Nephron progenitor cell (in vitro differentiated cells): ENCODE measurements around the gene WDR70.
"Not testable (repeated sequence)": the region's sequence is repeated elsewhere in the genome, so short reads cannot be mapped to it uniquely, and the experiment has no call there.

Experiments
- DNase-seq: peaks from one replicate; pipeline ENCODE4 v3.0.0; 2021
- H3K27ac Mint-ChIP-seq: 2 replicates; pipeline ENCODE4 v1.8.0; 2021; ENCODE audit warnings: mild to moderate bottlenecking, moderate library complexity, mixed read lengths
- H3K27me3 Mint-ChIP-seq: 2 replicates; pipeline ENCODE4 v1.8.0; 2021; ENCODE audit warnings: mild to moderate bottlenecking, low read depth, mixed read lengths; ENCODE audit not compliant: poor library complexity
- H3K36me3 Mint-ChIP-seq: 2 replicates; pipeline ENCODE4 v1.8.0; 2021; ENCODE audit warnings: low read depth, mixed read lengths
- H3K4me1 Mint-ChIP-seq: 2 replicates; pipeline ENCODE4 v1.8.0; 2021; ENCODE audit warnings: mixed read lengths
- H3K4me3 Mint-ChIP-seq: 2 replicates; pipeline ENCODE4 v1.8.0; 2021; ENCODE audit warnings: mild to moderate bottlenecking, moderate library complexity, mixed read lengths
- H3K9me3 Mint-ChIP-seq: 2 replicates; pipeline ENCODE4 v1.8.0; 2021; ENCODE audit warnings: mild to moderate bottlenecking, moderate library complexity, mixed read lengths
- CTCF ChIP-seq: fragments of 200-600 bp; sonication (generic); IDR thresholded peaks from 2 replicates; pipeline ENCODE4 v1.5.0; 2021; ENCODE audit warnings: antibody characterized with exemption

Gene WDR70

GRCh38 chr5:37375091-37375490, 4.0 kb upstream of the WDR70 start:
- peaks cover 19% of the 10 kb centered on the region for H3K4me1 Mint-ChIP-seq
- H3K4me3 Mint-ChIP-seq = no peak overlapping the region
- no peaks in the 10 kb centered on the region for H3K9me3 Mint-ChIP-seq
- H3K27me3 Mint-ChIP-seq = peaks cover 41% of the 10 kb centered on the region
- no peaks in the 10 kb centered on the region for H3K36me3 Mint-ChIP-seq
- TF ChIP-seq CTCF = no peak
- no peak for DNase-seq
- H3K27ac Mint-ChIP-seq = no peak overlapping the region

- H3K36me3 Mint-ChIP-seq, DNase-seq, H3K27ac Mint-ChIP-seq, H3K4me1 Mint-ChIP-seq, H3K9me3 Mint-ChIP-seq: not testable (repeated sequence)
- Mint-ChIP-seq H3K27me3 (peaks cover 29% of the 10 kb centered on the region), H3K4me3 (peak overlapping the region; percentile 58)
These were observed 1.1 kb upstream of the WDR70 start for GRCh38 chr5:37378066-37378465.

- no peaks in the 10 kb centered on the region for H3K9me3 Mint-ChIP-seq
- H3K4me1 Mint-ChIP-seq = no peaks in the 10 kb centered on the region
- H3K27me3 Mint-ChIP-seq = no peaks in the 10 kb centered on the region
- H3K27ac Mint-ChIP-seq = peak overlapping the region; percentile 55
- H3K36me3 Mint-ChIP-seq = peaks cover 43% of the 10 kb centered on the region
- H3K4me3 Mint-ChIP-seq = no peak overlapping the region
- no peak for DNase-seq
- no peak for TF ChIP-seq CTCF
These were observed 12.5 kb downstream of the WDR70 start for GRCh38 chr5:37391591-37391990.

GRCh38 chr5:37396352-37396751, 17.2 kb downstream of the WDR70 start:
- no peak for DNase-seq
- Mint-ChIP-seq H3K9me3 (no peaks in the 10 kb centered on the region), H3K27ac (no peak overlapping the region), H3K36me3 (peaks cover 61% of the 10 kb centered on the region), H3K4me3 (no peak overlapping the region), H3K4me1 (no peaks in the 10 kb centered on the region), H3K27me3 (no peaks in the 10 kb centered on the region)
- no peak for TF ChIP-seq CTCF

- H3K27me3 Mint-ChIP-seq = no peaks in the 10 kb centered on the region
- no peaks in the 10 kb centered on the region for H3K4me1 Mint-ChIP-seq
- no peak for TF ChIP-seq CTCF
- no peak overlapping the region for H3K4me3 Mint-ChIP-seq
- no peak overlapping the region for H3K27ac Mint-ChIP-seq
- no peak for DNase-seq
- H3K9me3 Mint-ChIP-seq = no peaks in the 10 kb centered on the region
- peaks cover 49% of the 10 kb centered on the region for H3K36me3 Mint-ChIP-seq
These were observed 21.4 kb downstream of the WDR70 start for GRCh38 chr5:37400501-37400900.

- no peak for DNase-seq
- Mint-ChIP-seq H3K9me3 (peaks cover 10% of the 10 kb centered on the region), H3K36me3 (peaks cover 39% of the 10 kb centered on the region), H3K4me3 (no peak overlapping the region), H3K27me3 (no peaks in the 10 kb centered on the region), H3K4me1 (no peaks in the 10 kb centered on the region), H3K27ac (no peak overlapping the region)
- no peak for TF ChIP-seq CTCF
These were observed 33.4 kb downstream of the WDR70 start for GRCh38 chr5:37412515-37412914.

GRCh38 chr5:37415456-37415855, 36.3 kb downstream of the WDR70 start:
- peaks cover 14% of the 10 kb centered on the region for H3K9me3 Mint-ChIP-seq
- not testable (repeated sequence) for H3K4me3 Mint-ChIP-seq

More at GRCh38 chr5:37415456-37415855, 36.3 kb downstream of the WDR70 start:
- not testable (repeated sequence) for H3K27me3 Mint-ChIP-seq, DNase-seq, H3K27ac Mint-ChIP-seq, H3K4me1 Mint-ChIP-seq
- H3K36me3 Mint-ChIP-seq = peaks cover 55% of the 10 kb centered on the region
